Pancreas (tissue), 10 donors: Measurements from ENCODE around the gene PDZD2. TPM values are rescaled to one million over a fixed set of nuclear protein-coding genes. Genes with fewer than 3 reads are reported as not detected.

Experiments used
- ATAC-seq, 4 donors: fragments of 200-7000 bp; cut with Tn5 transposase; one replicate each; pipeline versions ENCODE4 v1.8.0 to v1.9.1; 2020; ENCODE audit warnings: mild to moderate bottlenecking in 4 of 4, moderate library complexity in 4 of 4
- DNase-seq, 6 donors: peaks; one replicate each; pipeline ENCODE4 v3.0.0-alpha.2; 2020
- FAIRE-seq: peaks from 2 replicates; lab custom pipeline; 2012; peaks lifted over from hg19 to GRCh38; lab: Jason Lieb, UNC
- H3K27ac ChIP-seq, 4 donors: fragments of 200-600 bp; sonication (generic); 1 replicate in 3 of 4; 2 replicates in 1 of 4; pipeline versions ENCODE4 v1.5.0 to v1.8.0; 2020
- H3K27me3 ChIP-seq, 4 donors: fragments of 200-600 bp; one replicate each; pipeline ENCODE4 v1.8.0; 2021
- H3K36me3 ChIP-seq, 3 donors: fragments of 200-600 bp; sonication (generic) in 1 of 3; one replicate each; pipeline versions ENCODE4 v1.5.0 to v1.8.0; 2020 to 2021
- H3K4me1 ChIP-seq, 3 donors: fragments of 200-600 bp; one replicate each; pipeline ENCODE4 v1.8.0; 2021
- H3K4me3 ChIP-seq, 4 donors: fragments of 200-600 bp; sonication (generic) in 2 of 4; one replicate each; pipeline versions ENCODE4 v1.5.0 to v1.8.0; 2020 to 2021
- H3K9me3 ChIP-seq, 4 donors: fragments of 200-600 bp; one replicate each; pipeline ENCODE4 v1.8.0; 2021
- CTCF ChIP-seq, 4 donors: fragments of 200-600 bp; sonication (generic) in 3 of 4; IDR thresholded peaks; one replicate each; pipeline versions ENCODE4 v1.5.0 to v1.8.0; 2021; ENCODE audit warnings: antibody characterized with exemption in 4 of 4
- WGBS, 2 donors: extraction: QIAGEN DNeasy Blood & Tissue Kit; methylation state at CpG; one replicate each; pipeline ENCODE4 v1.1.7; 2013; 5-methylcytosine and 5-hydroxymethylcytosine counted together
- intact Hi-C, 3 donors: fragments of 100-400 bp; cut with DNase I; formaldehyde crosslinking; loops; one replicate each; pipeline versions ENCODE4 v1.11.1 to v1.14.2; 2022
- polyA plus RNA-seq, 2 donors: library from polyadenylated mRNA; stranded (reverse); fragments of 200-250 nt; gene quantifications; one replicate each; pipeline ENCODE4 v1.2.3, GENCODE V29; 2013
- total RNA-seq, 6 donors: library from RNA; stranded (reverse); fragmentation: NEBNext Ultra II Directional in 4 of 6; extraction: Animal tissue kit (Norgen Biotek cat#: 25700) in 4 of 6; gene quantifications; one replicate each; pipeline versions ENCODE4 v1.2.1 to v1.2.4, GENCODE V29; 2021 to 2023
- donor health status: healthy with polysubstance abuse.
- donor health status: DM: no; HTN: no; CAD: no; lungs with moderate emphysema.
- donor health status: DM: no; HTN: no; CAD: no.
- donor health status: control.
- donor health status: control.
- donor health status: Bipolar disorder and iron deficiency.
- donor health status: DM: yes; HTN: yes; CAD: no.
- donor health status: DM: no; HTN: no; CAD: no.
- donor health status: DM: no; HTN: no; CAD: no.
- donor health status: DM: yes; HTN: yes; CAD: no.

Gene PDZD2
- total and polyA plus RNA-seq, 8 donors = 1.4 to 4.5 (median 3.3) TPM

GRCh38 chr5:31692561-31693221, 53.8 kb downstream of the PDZD2 start:
- intact Hi-C loops = no loop called here
- peak in 1 of 6 donors; percentile 64 for DNase-seq
- no peak overlapping the region for H3K27ac ChIP-seq
- no peak for ATAC-seq
- no peak for FAIRE-seq
- no peaks in the 10 kb centered on the region for H3K9me3 ChIP-seq
- H3K27me3 ChIP-seq = no peaks in the 10 kb centered on the region
- 81% methylated on average over 17 of the region's 17 CpGs for WGBS, 2 donors
- no peak overlapping the region for H3K4me3 ChIP-seq
- no peaks in the 10 kb centered on the region for H3K36me3 ChIP-seq
- H3K4me1 ChIP-seq = no peaks in the 10 kb centered on the region
- TF ChIP-seq CTCF (IDR thresholded peaks at IDR 0.05) = no peak

GRCh38 chr5:31698673-31699072, 59.7 kb downstream of the PDZD2 start:
- no peak for FAIRE-seq
- WGBS, 2 donors = 51 to 65% methylated on average over 7 of the region's 7 CpGs
- no peaks in the 10 kb centered on the region for H3K9me3 ChIP-seq
- no peaks in the 10 kb centered on the region for H3K36me3 ChIP-seq
- H3K4me3 ChIP-seq = no peak overlapping the region
- DNase-seq = no peak
- ATAC-seq = no peak
- TF ChIP-seq CTCF (IDR thresholded peaks at IDR 0.05) = no peak
- no peaks in the 10 kb centered on the region for H3K27me3 ChIP-seq
- H3K27ac ChIP-seq = no peak overlapping the region
- H3K4me1 ChIP-seq = no peaks in the 10 kb centered on the region
- intact Hi-C loops = no loop called here

GRCh38 chr5:31701642-31702299, 62.8 kb downstream of the PDZD2 start:
- ATAC-seq (peak in 1 of 4 donors; percentile 14), FAIRE-seq (no peak), DNase-seq (no peak)
- Histone ChIP-seq H3K4me3 (no peak overlapping the region), H3K9me3 (no peaks in the 10 kb centered on the region), H3K4me1 (no peaks in the 10 kb centered on the region), H3K27me3 (no peaks in the 10 kb centered on the region), H3K27ac (no peak overlapping the region), H3K36me3 (no peaks in the 10 kb centered on the region)
- intact Hi-C loops = no loop called here
- 45 to 54% methylated on average over 11 of the region's 11 CpGs for WGBS, 2 donors
- TF ChIP-seq CTCF (IDR thresholded peaks at IDR 0.05) = no peak

- no peaks in the 10 kb centered on the region for H3K4me1 ChIP-seq
- no peak overlapping the region for H3K27ac ChIP-seq
- peak in 1 of 4 donors; percentile 25 for ATAC-seq
- H3K4me3 ChIP-seq = no peak overlapping the region
- no peaks in the 10 kb centered on the region for H3K36me3 ChIP-seq
- no peak for DNase-seq
- 54 to 60% methylated on average over 2 of the region's 2 CpGs for WGBS, 2 donors
- H3K9me3 ChIP-seq = no peaks in the 10 kb centered on the region
- H3K27me3 ChIP-seq = no peaks in the 10 kb centered on the region
- TF ChIP-seq CTCF (IDR thresholded peaks at IDR 0.05) = no peak
- no peak for FAIRE-seq
- intact Hi-C loops = no loop called here
Measured at GRCh38 chr5:31702712-31703111, 63.8 kb downstream of the PDZD2 start.

GRCh38 chr5:31703757-31704156, 64.8 kb downstream of the PDZD2 start:
- no peak for ATAC-seq
- TF ChIP-seq CTCF (IDR thresholded peaks at IDR 0.05) = no peak
- H3K4me3 ChIP-seq = no peak overlapping the region
- H3K36me3 ChIP-seq = no peaks in the 10 kb centered on the region
- H3K27ac ChIP-seq = no peak overlapping the region
- 56 to 77% methylated on average over 1 of the region's 1 CpG for WGBS, 2 donors
- H3K4me1 ChIP-seq = no peaks in the 10 kb centered on the region
- no peaks in the 10 kb centered on the region for H3K27me3 ChIP-seq
- intact Hi-C loops = no loop called here
- H3K9me3 ChIP-seq = no peaks in the 10 kb centered on the region
- FAIRE-seq = no peak
- DNase-seq = no peak
